PC-9 (cell line): ENCODE data around the gene EML6.

Source experiments
- CTCF ChIP-seq: fragments of 200-600 bp; sonication (generic); conservative IDR thresholded peaks from 2 replicates; pipeline ENCODE4 v1.6.1; 2017; ENCODE audit warnings: mixed run types, antibody characterized with exemption, mild to moderate bottlenecking, moderate library complexity
- EZH2 ChIP-seq: fragments of 200-600 bp; sonication (generic); IDR thresholded peaks from 2 replicates; pipeline ENCODE4 v1.8.0; 2017; ENCODE audit warnings: antibody characterized with exemption, low read depth

GRCh38 chr2:54723131-54723995, at the start of gene EML6:
- peak; percentile 36; the same call in 1 of the 2 replicates for TF ChIP-seq CTCF
- TF ChIP-seq EZH2, result no peak
